GM23338 (cell line): ENCODE data around the gene PILRB. TPM values are rescaled to one million over a fixed set of nuclear protein-coding genes. Genes with fewer than 3 reads are reported as not detected.

Source experiments
- ATAC-seq: fragments of 200-7000 bp; cut with Tn5 transposase; 3 replicates; pipeline ENCODE4 v1.9.1; 2020
- DNase-seq: peaks from one replicate; pipeline ENCODE4 v3.0.0-alpha.2; 2015; ENCODE audit warnings: low spot score
- H2AFZ ChIP-seq: fragments of 200-600 bp; sonication (generic); 2 replicates; pipeline ENCODE4 v1.8.0; 2016; ENCODE audit warnings: antibody characterized with exemption, mild to moderate bottlenecking, moderate library complexity
- H3F3A ChIP-seq: fragments of 200-600 bp; sonication (generic); replicated peaks from 2 replicates; pipeline ENCODE4 v1.8.0; 2017; ENCODE audit warnings: antibody characterized with exemption, mixed run types, low read depth
- H3K27ac ChIP-seq: fragments of 200-600 bp; sonication (generic); 2 replicates; pipeline ENCODE4 v1.6.1; 2016; ENCODE audit warnings: low read depth
- H3K27me3 ChIP-seq: fragments of 200-600 bp; sonication (generic); 2 replicates; pipeline ENCODE4 v1.8.0; 2016; ENCODE audit warnings: mild to moderate bottlenecking, mixed run types, moderate library complexity; ENCODE audit not compliant: insufficient read depth
- H3K36me3 ChIP-seq: fragments of 200-600 bp; sonication (generic); 2 replicates; pipeline ENCODE4 v1.8.0; 2016; ENCODE audit warnings: mild to moderate bottlenecking; ENCODE audit not compliant: insufficient read depth
- H3K4me1 ChIP-seq: fragments of 200-600 bp; sonication (generic); 2 replicates; pipeline ENCODE4 v1.8.0; 2016; ENCODE audit warnings: mild to moderate bottlenecking, moderate library complexity; ENCODE audit not compliant: insufficient read depth
- H3K4me2 ChIP-seq: fragments of 200-600 bp; sonication (generic); 2 replicates; pipeline ENCODE4 v1.7.1; 2017; ENCODE audit warnings: mixed run types
- H3K4me3 ChIP-seq: fragments of 200-600 bp; sonication (generic); 2 replicates; pipeline ENCODE4 v1.6.1; 2016; ENCODE audit warnings: mixed run types
- H3K79me2 ChIP-seq: fragments of 200-600 bp; sonication (generic); replicated peaks from 2 replicates; pipeline ENCODE4 v1.8.0; 2017; ENCODE audit warnings: mild to moderate bottlenecking; ENCODE audit not compliant: insufficient read depth
- H3K9me2 ChIP-seq: fragments of 200-600 bp; sonication (generic); 2 replicates; pipeline ENCODE4 v1.8.0; 2017; ENCODE audit not compliant: insufficient read depth
- H4K20me1 ChIP-seq: fragments of 200-600 bp; sonication (generic); replicated peaks from 2 replicates; pipeline ENCODE4 v1.8.0; 2017; ENCODE audit warnings: mild to moderate bottlenecking; ENCODE audit not compliant: insufficient read depth
- H3K27ac Mint-ChIP-seq: 2 replicates; pipeline ENCODE4 v1.8.0; 2020; ENCODE audit warnings: inconsistent platforms, mild to moderate bottlenecking, moderate library complexity, mixed read lengths
- H3K27me3 Mint-ChIP-seq: 3 replicates; pipeline ENCODE4 v1.8.0; 2022; ENCODE audit warnings: low read depth, mild to moderate bottlenecking, moderate library complexity, mixed read lengths, inconsistent platforms; ENCODE audit not compliant: insufficient read depth, poor library complexity
- H3K36me3 Mint-ChIP-seq: 3 replicates; pipeline ENCODE4 v1.8.0; 2021; ENCODE audit warnings: low read depth, mild to moderate bottlenecking, inconsistent platforms, moderate library complexity, mixed read lengths
- H3K4me1 Mint-ChIP-seq: 3 replicates; pipeline ENCODE4 v1.8.0; 2020; ENCODE audit warnings: mild to moderate bottlenecking, inconsistent platforms, mixed read lengths
- H3K4me3 Mint-ChIP-seq: 3 replicates; pipeline ENCODE4 v1.8.0; 2021; ENCODE audit warnings: moderate library complexity, mild to moderate bottlenecking, inconsistent platforms, mixed read lengths
- H3K9me3 Mint-ChIP-seq: 3 replicates; pipeline ENCODE4 v1.8.0; 2020; ENCODE audit warnings: moderate library complexity, mild to moderate bottlenecking, inconsistent platforms, mixed read lengths
- CREB1 ChIP-seq: fragments of 250-450 bp; sonication (Bioruptor Pico); IDR thresholded peaks from 2 replicates; pipeline ENCODE4 v1.5.0; 2020; ENCODE audit warnings: low read depth, mild to moderate bottlenecking, moderate library complexity
- CTCF ChIP-seq, 2 experiments: fragments of 200-600 bp in 1 of 2; sonication (generic) in 1 of 2; conservative IDR thresholded peaks; 2 replicates each; pipeline versions ENCODE4 v1.5.1 to v1.6.1; 2016 to 2017; ENCODE audit warnings: antibody characterized with exemption in 2 of 2, low read depth in 2 of 2, mild to moderate bottlenecking in 2 of 2, moderate library complexity in 1 of 2
- EZH2phosphoT487 ChIP-seq: fragments of 200-600 bp; sonication (generic); IDR thresholded peaks from one replicate; pipeline ENCODE4 v1.8.1; 2018; ENCODE audit warnings: antibody characterized with exemption; ENCODE audit not compliant: unreplicated experiment
- JUNB ChIP-seq: IDR thresholded peaks from one replicate; pipeline ENCODE4 v1.6.1; 2016; ENCODE audit warnings: antibody characterized with exemption; ENCODE audit not compliant: unreplicated experiment
- ZNF462 ChIP-seq: fragments of 250-450 bp; sonication (Bioruptor Pico); IDR thresholded peaks from 2 replicates; pipeline ENCODE4 v1.5.0; 2020; ENCODE audit warnings: mild to moderate bottlenecking, moderate library complexity
- polyA plus RNA-seq: library from polyadenylated mRNA; unstranded; fragments of >200 nt; fragmentation: Nextera tagmentation; extraction: Ambion mirVana; gene quantifications from 2 replicates; pipeline ENCODE4 v1.2.1, GENCODE V29; 2016
- total RNA-seq: library from RNA; depleted of rRNA; stranded (reverse); fragments of >200 nt; shearing (Covaris generic); gene quantifications from 2 replicates; pipeline ENCODE4 v1.2.3, GENCODE V29; 2014

PILRB gene
- total and polyA plus RNA-seq, 2 experiments from 2014 or later = 25.3 to 43.0 TPM

GRCh38 chr7:100400041-100400440, 42.1 kb downstream of the PILRB start:
- Mint-ChIP-seq H3K36me3 (no peaks in the 10 kb centered on the region), H3K27me3 (peaks cover 10% of the 10 kb centered on the region), H3K27ac (no peak overlapping the region), H3K9me3 (no peaks in the 10 kb centered on the region), H3K4me1 (peaks cover 19% of the 10 kb centered on the region), H3K4me3 (no peak overlapping the region)
- ATAC-seq (no peak), DNase-seq (no peak)
- H3K27me3 ChIP-seq = 0 out of 2 replicates have a peak, but pooled peaks cover 8% of the 10 kb centered on the region
- H3F3A ChIP-seq = no peaks in the 10 kb centered on the region
- TF ChIP-seq JUNB = no peak
- H3K9me2 ChIP-seq = no peaks in the 10 kb centered on the region
- no peak overlapping the region for H2AFZ ChIP-seq
- no peaks in the 10 kb centered on the region for H3K79me2 ChIP-seq
- no peaks in the 10 kb centered on the region; the same call in 1 of the 2 replicates for H4K20me1 ChIP-seq
- no peaks in the 10 kb centered on the region for H3K36me3 ChIP-seq
- H3K27ac ChIP-seq = no peak overlapping the region
- H3K4me3 ChIP-seq = no peak overlapping the region
- H3K4me2 ChIP-seq = no peak overlapping the region
- H3K4me1 ChIP-seq = peaks cover 10% of the 10 kb centered on the region

GRCh38 chr7:100400656-100401055, 42.7 kb downstream of the PILRB start:
- H3K36me3 ChIP-seq = no peaks in the 10 kb centered on the region
- H3K4me3 ChIP-seq = no peak overlapping the region
- no peaks in the 10 kb centered on the region for H3F3A ChIP-seq
- Mint-ChIP-seq H3K4me1 (peaks cover 19% of the 10 kb centered on the region), H3K4me3 (no peak overlapping the region), H3K27me3 (peaks cover 10% of the 10 kb centered on the region), H3K36me3 (no peaks in the 10 kb centered on the region), H3K27ac (no peak overlapping the region), H3K9me3 (no peaks in the 10 kb centered on the region)
- DNase-seq = peak; percentile 72
- peak; percentile 86 for ATAC-seq
- peaks cover 10% of the 10 kb centered on the region for H3K4me1 ChIP-seq
- H3K27me3 ChIP-seq = 0 out of 2 replicates have a peak, but pooled peaks cover 8% of the 10 kb centered on the region
- H3K9me2 ChIP-seq = no peaks in the 10 kb centered on the region
- H3K4me2 ChIP-seq = 0 out of 2 replicates have a peak overlapping the region, but pooled peaks have one; percentile 20
- peak overlapping the region; percentile 83 for H2AFZ ChIP-seq
- H3K79me2 ChIP-seq = no peaks in the 10 kb centered on the region
- TF ChIP-seq CREB1 (CRISPR knock-in tag) (peak; percentile 79), EZH2phosphoT487 (no peak), JUNB (no peak), CTCF (conservative IDR thresholded peaks at IDR 0.05; ENCODE audit: low read depth in 2 of 2) (peak; percentile 58 to 83)
- H3K27ac ChIP-seq = no peak overlapping the region
- no peaks in the 10 kb centered on the region; the same call in 1 of the 2 replicates for H4K20me1 ChIP-seq

GRCh38 chr7:100401811-100402210, 43.9 kb downstream of the PILRB start:
- Histone ChIP-seq H4K20me1 (no peaks in the 10 kb centered on the region; the same call in 1 of the 2 replicates), H3F3A (no peaks in the 10 kb centered on the region), H3K27me3 (0 out of 2 replicates have a peak, but pooled peaks cover 8% of the 10 kb centered on the region), H3K36me3 (no peaks in the 10 kb centered on the region), H3K4me2 (no peak overlapping the region), H3K79me2 (no peaks in the 10 kb centered on the region), H3K27ac (no peak overlapping the region), H2AFZ (no peak overlapping the region), H3K9me2 (no peaks in the 10 kb centered on the region), H3K4me3 (no peak overlapping the region), H3K4me1 (peaks cover 10% of the 10 kb centered on the region)
- Mint-ChIP-seq H3K4me1 (peaks cover 19% of the 10 kb centered on the region), H3K4me3 (no peak overlapping the region), H3K27me3 (peaks cover 10% of the 10 kb centered on the region), H3K9me3 (no peaks in the 10 kb centered on the region), H3K36me3 (no peaks in the 10 kb centered on the region), H3K27ac (no peak overlapping the region)
- no peak for ATAC-seq
- no peak for DNase-seq
- TF ChIP-seq CREB1 (CRISPR knock-in tag) (no peak), ZNF462 (CRISPR knock-in tag) (no peak)
